GM21529 (cell line): ENCODE results near the gene ZEB1.
"Not testable (repeated sequence)": the region's sequence is repeated elsewhere in the genome, so short reads cannot be mapped to it uniquely, and the experiment has no call there.

Source experiments
- ATAC-seq: cut with Tn5 transposase; IDR thresholded peaks from one replicate; pipeline ENCODE4 v1.9.1; 2021; ENCODE audit not compliant: unreplicated experiment

ZEB1 gene

GRCh38 chr10:31317652-31318381 is 1.2 kb upstream of the ZEB1 start:
- ATAC-seq: no peak

- ATAC-seq: peak; percentile 77
Measured at GRCh38 chr10:31318382-31318853, 598 bp upstream of the ZEB1 start.

- ATAC-seq: peak; percentile 30
Measured at GRCh38 chr10:31319602-31320549, 860 bp downstream of the ZEB1 start.

GRCh38 chr10:31320550-31321211 is 1.7 kb downstream of the ZEB1 start:
- ATAC-seq: peak; percentile 22

- no peak for ATAC-seq
Measured at GRCh38 chr10:31321396-31321941, 2.5 kb downstream of the ZEB1 start.

GRCh38 chr10:31322647-31323046 is 3.6 kb downstream of the ZEB1 start:
- ATAC-seq: no peak

GRCh38 chr10:31340343-31340742 is 21.3 kb downstream of the ZEB1 start:
- ATAC-seq: no peak

- no peak for ATAC-seq
Measured at GRCh38 chr10:31341552-31341951, 22.5 kb downstream of the ZEB1 start.

GRCh38 chr10:31343009-31343408 is 24.0 kb downstream of the ZEB1 start:
- no peak for ATAC-seq

- no peak for ATAC-seq
Measured at GRCh38 chr10:31343551-31343950, 24.5 kb downstream of the ZEB1 start.

GRCh38 chr10:31345886-31346285 is 26.9 kb downstream of the ZEB1 start:
- no peak for ATAC-seq

- ATAC-seq: no peak
Measured at GRCh38 chr10:31346953-31347352, 27.9 kb downstream of the ZEB1 start.

GRCh38 chr10:31347705-31348104 is 28.7 kb downstream of the ZEB1 start:
- ATAC-seq: no peak

GRCh38 chr10:31350891-31351290 is 31.9 kb downstream of the ZEB1 start:
- ATAC-seq: no peak

- no peak for ATAC-seq
Measured at GRCh38 chr10:31352436-31353226, 33.6 kb downstream of the ZEB1 start.

GRCh38 chr10:31353574-31353973 is 34.6 kb downstream of the ZEB1 start:
- peak; percentile 94 for ATAC-seq

GRCh38 chr10:31358688-31359330 is 39.8 kb downstream of the ZEB1 start:
- ATAC-seq: no peak

- ATAC-seq: no peak
Measured at GRCh38 chr10:31359979-31360378, 41.0 kb downstream of the ZEB1 start.

GRCh38 chr10:31361475-31361874 is 42.5 kb downstream of the ZEB1 start:
- ATAC-seq: not testable (repeated sequence)
